Esophagus muscularis mucosa (tissue), 4 donors: ENCODE data around the gene THEMIS.

Experiments
- EP300 ChIP-seq: sonication (generic); formaldehyde crosslinking; IDR thresholded peaks from one replicate; pipeline ENCODE4 v1.6.1; 2017; ENCODE audit warnings: antibody characterized with exemption
- POLR2A ChIP-seq: fragments of 450-650 bp; IDR thresholded peaks from one replicate; pipeline ENCODE4 v1.6.1; 2017; ENCODE audit warnings: antibody characterized with exemption, moderate library complexity, mild to moderate bottlenecking, low read depth
- TF ChIP-seq, protein P1 (sequence below), 3 experiments: fragments of 200-600 bp in 2 of 3; fragments of 450-650 bp in 1 of 3; sonication (generic) in 2 of 3; IDR thresholded peaks; one replicate each; pipeline ENCODE4 v1.5.1; 2017 to 2019; ENCODE audit warnings: antibody characterized with exemption in 3 of 3, mild to moderate bottlenecking in 2 of 3, moderate library complexity in 1 of 3

GRCh38 chr6:127859956-127860355, 40.9 kb downstream of the THEMIS start:
- TF ChIP-seq, protein P1, sequence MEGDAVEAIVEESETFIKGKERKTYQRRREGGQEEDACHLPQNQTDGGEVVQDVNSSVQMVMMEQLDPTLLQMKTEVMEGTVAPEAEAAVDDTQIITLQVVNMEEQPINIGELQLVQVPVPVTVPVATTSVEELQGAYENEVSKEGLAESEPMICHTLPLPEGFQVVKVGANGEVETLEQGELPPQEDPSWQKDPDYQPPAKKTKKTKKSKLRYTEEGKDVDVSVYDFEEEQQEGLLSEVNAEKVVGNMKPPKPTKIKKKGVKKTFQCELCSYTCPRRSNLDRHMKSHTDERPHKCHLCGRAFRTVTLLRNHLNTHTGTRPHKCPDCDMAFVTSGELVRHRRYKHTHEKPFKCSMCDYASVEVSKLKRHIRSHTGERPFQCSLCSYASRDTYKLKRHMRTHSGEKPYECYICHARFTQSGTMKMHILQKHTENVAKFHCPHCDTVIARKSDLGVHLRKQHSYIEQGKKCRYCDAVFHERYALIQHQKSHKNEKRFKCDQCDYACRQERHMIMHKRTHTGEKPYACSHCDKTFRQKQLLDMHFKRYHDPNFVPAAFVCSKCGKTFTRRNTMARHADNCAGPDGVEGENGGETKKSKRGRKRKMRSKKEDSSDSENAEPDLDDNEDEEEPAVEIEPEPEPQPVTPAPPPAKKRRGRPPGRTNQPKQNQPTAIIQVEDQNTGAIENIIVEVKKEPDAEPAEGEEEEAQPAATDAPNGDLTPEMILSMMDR (IDR thresholded peaks at IDR 0.05) = no peak
- no peak for TF ChIP-seq EP300
- no peak for TF ChIP-seq POLR2A
